DOHH2 (cell line): Measurements from ENCODE around the gene TRMT1.

ENCODE experiments used
- CTCF ChIP-seq: fragments of 200-600 bp; sonication (generic); IDR thresholded peaks from one replicate; pipeline ENCODE4 v1.5.1; 2014; ENCODE audit warnings: antibody characterized with exemption, mild to moderate bottlenecking, low read depth, low read length; ENCODE audit not compliant: poor library complexity, severe bottlenecking
- EZH2phosphoT487 ChIP-seq: fragments of 200-600 bp; sonication (generic); IDR thresholded peaks from 2 replicates; pipeline ENCODE4 v1.6.1; 2017; ENCODE audit warnings: borderline replicate concordance, mild to moderate bottlenecking, antibody characterized with exemption, low read length, moderate library complexity, mixed read lengths

- TF ChIP-seq CTCF = no peak
- no peak for TF ChIP-seq EZH2phosphoT487
Observed at GRCh38 chr19:13117176-13117771, 734 bp upstream of the TRMT1 start.
